ENCODE results near the gene VAMP1. TPM values are rescaled to one million over a fixed set of nuclear protein-coding genes. Genes with fewer than 3 reads are reported as not detected.

VAMP1 gene
- 1.7 and 6.8 TPM in 2 replicates for total RNA-seq

GRCh38 chr12:6470375-6471163 lies at the start of gene VAMP1:
Gene VAMP1 (minus strand): TSS chr12:6470677. CDS start chr12:6470531, 146 bp downstream.

GRCh38 chr12:6493497-6494257 lies 23.2 kb upstream of the VAMP1 start, which contains the start of gene NCAPD2:
Gene NCAPD2 (plus strand): TSS chr12:6494102. CDS start chr12:6495099, 997 bp downstream.

GRCh38 chr12:6492838-6493496 lies 22.5 kb upstream of the VAMP1 start, which contains the start of gene MRPL51:
Gene MRPL51 (minus strand): TSS chr12:6493262. CDS start chr12:6493136, 126 bp downstream.

GRCh38 chr12:6451348-6452244 lies 18.9 kb downstream of the VAMP1 start, which contains the start of gene TAPBPL:
Gene TAPBPL (plus strand): TSS chr12:6452042. CDS start chr12:6452249, 207 bp downstream.

GRCh38 chr12:6444704-6445688 lies 25.5 kb downstream of the VAMP1 start, which contains the start of gene CD27:
Gene CD27 (plus strand): TSS chr12:6444955. CDS start chr12:6445096, 141 bp downstream.

Other genes with a start within 250 kb of the VAMP1 start
- not detected in 2 replicates for gene PLEKHG6, start 160.0 kb downstream of the VAMP1 start, total RNA-seq
- gene TNFRSF1A, start 128.6 kb downstream of the VAMP1 start, total RNA-seq, result 48.4 and 99.7 TPM in 2 replicates
- 0.09 TPM in 1 of 2 replicates, not detected in the other for gene SCNN1A, start 95.1 kb downstream of the VAMP1 start, total RNA-seq
- gene LTBR, start 86.5 kb downstream of the VAMP1 start, total RNA-seq, result 29.0 and 39.0 TPM in 2 replicates
- 0.09 TPM in 1 of 2 replicates, not detected in the other for gene CD27, start 25.7 kb downstream of the VAMP1 start, total RNA-seq
- gene TAPBPL, start 18.6 kb downstream of the VAMP1 start, total RNA-seq, result 3.8 and 8.1 TPM in 2 replicates
- 132 and 161 TPM in 2 replicates for gene MRPL51, start 22.6 kb upstream of the VAMP1 start, total RNA-seq
- gene NCAPD2, start 23.4 kb upstream of the VAMP1 start, total RNA-seq, result 37.8 and 52.2 TPM in 2 replicates
- 7,040 and 7,691 TPM in 2 replicates for gene GAPDH, start 63.8 kb upstream of the VAMP1 start, total RNA-seq
- 7.9 and 9.7 TPM in 2 replicates for gene IFFO1, start 85.4 kb upstream of the VAMP1 start, total RNA-seq
- gene NOP2, start 97.6 kb upstream of the VAMP1 start, total RNA-seq, result 21.1 and 24.8 TPM in 2 replicates
- gene CHD4, start 136.7 kb upstream of the VAMP1 start, total RNA-seq, result 201 and 205 TPM in 2 replicates
- gene LPAR5, start 165.3 kb upstream of the VAMP1 start, total RNA-seq, result not detected in 2 replicates
- 0.27 and 0.28 TPM in 2 replicates for gene ACRBP, start 176.8 kb upstream of the VAMP1 start, total RNA-seq
- gene ING4, start 192.4 kb upstream of the VAMP1 start, total RNA-seq, result 32.6 and 35.5 TPM in 2 replicates
- gene ZNF384, start 218.7 kb upstream of the VAMP1 start, total RNA-seq, result 9.0 and 12.4 TPM in 2 replicates
- under 0.01 TPM in 1 of 2 replicates, not detected in the other for gene PIANP, start 230.1 kb upstream of the VAMP1 start, total RNA-seq

Data from endothelial cell of coronary artery (primary cell).